BE2C (cell line): ENCODE results near the gene FOXS1.

Experiments
- DNase-seq: peaks from one replicate; pipeline ENCODE4 v3.0.0-alpha.2; 2020
- H3K27me3 ChIP-seq: fragments of 250-450 bp; sonication (Bioruptor Pico); 2 replicates; pipeline ENCODE4 v1.5.1; 2020; ENCODE audit warnings: mild to moderate bottlenecking
- H3K36me3 ChIP-seq: fragments of 250-450 bp; sonication (Bioruptor Pico); 2 replicates; pipeline ENCODE4 v1.5.1; 2020; ENCODE audit warnings: mild to moderate bottlenecking
- H3K4me1 ChIP-seq: fragments of 250-450 bp; sonication (Bioruptor Pico); 2 replicates; pipeline ENCODE4 v1.5.1; 2020
- H3K4me3 ChIP-seq: 2 replicates; pipeline ENCODE4 v1.5.1; 2011; ENCODE audit warnings: low read depth, low read length
- H3K9me3 ChIP-seq: fragments of 250-450 bp; sonication (Bioruptor Pico); 2 replicates; pipeline ENCODE4 v1.5.1; 2020
- TF ChIP-seq, protein P1 (sequence below): IDR thresholded peaks from 2 replicates; pipeline ENCODE4 v1.5.1; 2012; ENCODE audit warnings: mild to moderate bottlenecking, low read depth, low read length

FOXS1 gene

DNA sequence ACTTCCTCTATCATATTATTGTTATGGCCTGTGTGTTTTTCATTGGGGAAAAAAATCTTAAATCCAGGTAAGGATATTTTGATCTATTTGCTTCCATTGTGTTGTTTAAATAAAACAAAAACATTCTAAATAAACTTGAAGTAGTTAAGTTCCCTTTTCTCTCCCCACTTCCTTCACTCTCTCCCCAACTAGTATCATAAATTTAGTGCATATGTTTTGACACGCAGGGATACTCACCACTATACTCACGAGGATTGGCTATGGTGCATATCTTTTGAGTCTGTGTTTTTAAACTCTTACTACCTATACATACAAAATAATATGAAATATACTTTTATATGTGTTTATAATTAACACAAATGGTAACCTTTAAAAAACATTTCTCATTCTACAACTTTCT is 30.3 kb upstream of the FOXS1 start:
- H3K9me3 ChIP-seq, result no peaks in the 10 kb centered on the region
- H3K36me3 ChIP-seq, result no peaks in the 10 kb centered on the region
- DNase-seq, result no peak
- H3K4me3 ChIP-seq, result no peak overlapping the region
- TF ChIP-seq, protein P1, sequence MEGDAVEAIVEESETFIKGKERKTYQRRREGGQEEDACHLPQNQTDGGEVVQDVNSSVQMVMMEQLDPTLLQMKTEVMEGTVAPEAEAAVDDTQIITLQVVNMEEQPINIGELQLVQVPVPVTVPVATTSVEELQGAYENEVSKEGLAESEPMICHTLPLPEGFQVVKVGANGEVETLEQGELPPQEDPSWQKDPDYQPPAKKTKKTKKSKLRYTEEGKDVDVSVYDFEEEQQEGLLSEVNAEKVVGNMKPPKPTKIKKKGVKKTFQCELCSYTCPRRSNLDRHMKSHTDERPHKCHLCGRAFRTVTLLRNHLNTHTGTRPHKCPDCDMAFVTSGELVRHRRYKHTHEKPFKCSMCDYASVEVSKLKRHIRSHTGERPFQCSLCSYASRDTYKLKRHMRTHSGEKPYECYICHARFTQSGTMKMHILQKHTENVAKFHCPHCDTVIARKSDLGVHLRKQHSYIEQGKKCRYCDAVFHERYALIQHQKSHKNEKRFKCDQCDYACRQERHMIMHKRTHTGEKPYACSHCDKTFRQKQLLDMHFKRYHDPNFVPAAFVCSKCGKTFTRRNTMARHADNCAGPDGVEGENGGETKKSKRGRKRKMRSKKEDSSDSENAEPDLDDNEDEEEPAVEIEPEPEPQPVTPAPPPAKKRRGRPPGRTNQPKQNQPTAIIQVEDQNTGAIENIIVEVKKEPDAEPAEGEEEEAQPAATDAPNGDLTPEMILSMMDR, result no peak
- no peaks in the 10 kb centered on the region for H3K4me1 ChIP-seq
- H3K27me3 ChIP-seq, result peaks cover 15% of the 10 kb centered on the region

DNA sequence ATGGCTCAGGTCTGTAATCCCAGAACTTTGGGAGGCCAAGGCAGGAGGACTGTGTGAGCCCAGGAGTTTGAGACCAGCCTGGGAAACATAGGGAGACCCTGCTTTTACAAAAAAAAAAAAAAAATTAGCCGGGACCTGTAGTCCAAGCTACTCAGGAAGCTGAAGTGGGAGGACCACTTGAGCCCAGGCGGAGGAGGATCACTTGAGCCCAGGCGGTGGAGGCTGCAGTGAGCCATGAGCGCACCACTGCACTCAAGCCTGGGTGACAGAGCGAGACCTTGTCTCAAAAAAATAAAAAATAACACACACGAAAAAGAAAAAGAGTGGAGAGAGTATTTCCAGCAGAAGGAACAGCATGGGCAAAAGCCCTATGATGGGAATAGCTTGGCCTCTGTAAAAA is 27.0 kb upstream of the FOXS1 start:
- TF ChIP-seq, protein P1, result no peak
- Histone ChIP-seq H3K4me3 (no peak overlapping the region), H3K9me3 (no peaks in the 10 kb centered on the region), H3K36me3 (no peaks in the 10 kb centered on the region), H3K27me3 (peaks cover 31% of the 10 kb centered on the region), H3K4me1 (no peaks in the 10 kb centered on the region)
- no peak for DNase-seq

GRCh38 chr20:31871618-31871954 is 26.2 kb upstream of the FOXS1 start:
- TF ChIP-seq, protein P1, result no peak
- Histone ChIP-seq H3K9me3 (no peaks in the 10 kb centered on the region), H3K4me3 (no peak overlapping the region), H3K4me1 (no peaks in the 10 kb centered on the region), H3K36me3 (no peaks in the 10 kb centered on the region), H3K27me3 (peaks cover 31% of the 10 kb centered on the region)
- DNase-seq, result no peak

GRCh38 chr20:31870726-31871617 is 25.6 kb upstream of the FOXS1 start:
- Histone ChIP-seq H3K4me3 (peak overlapping the region; percentile 55), H3K36me3 (no peaks in the 10 kb centered on the region), H3K4me1 (no peaks in the 10 kb centered on the region), H3K27me3 (peaks cover 31% of the 10 kb centered on the region), H3K9me3 (no peaks in the 10 kb centered on the region)
- no peak for DNase-seq
- TF ChIP-seq, protein P1, result no peak

DNA sequence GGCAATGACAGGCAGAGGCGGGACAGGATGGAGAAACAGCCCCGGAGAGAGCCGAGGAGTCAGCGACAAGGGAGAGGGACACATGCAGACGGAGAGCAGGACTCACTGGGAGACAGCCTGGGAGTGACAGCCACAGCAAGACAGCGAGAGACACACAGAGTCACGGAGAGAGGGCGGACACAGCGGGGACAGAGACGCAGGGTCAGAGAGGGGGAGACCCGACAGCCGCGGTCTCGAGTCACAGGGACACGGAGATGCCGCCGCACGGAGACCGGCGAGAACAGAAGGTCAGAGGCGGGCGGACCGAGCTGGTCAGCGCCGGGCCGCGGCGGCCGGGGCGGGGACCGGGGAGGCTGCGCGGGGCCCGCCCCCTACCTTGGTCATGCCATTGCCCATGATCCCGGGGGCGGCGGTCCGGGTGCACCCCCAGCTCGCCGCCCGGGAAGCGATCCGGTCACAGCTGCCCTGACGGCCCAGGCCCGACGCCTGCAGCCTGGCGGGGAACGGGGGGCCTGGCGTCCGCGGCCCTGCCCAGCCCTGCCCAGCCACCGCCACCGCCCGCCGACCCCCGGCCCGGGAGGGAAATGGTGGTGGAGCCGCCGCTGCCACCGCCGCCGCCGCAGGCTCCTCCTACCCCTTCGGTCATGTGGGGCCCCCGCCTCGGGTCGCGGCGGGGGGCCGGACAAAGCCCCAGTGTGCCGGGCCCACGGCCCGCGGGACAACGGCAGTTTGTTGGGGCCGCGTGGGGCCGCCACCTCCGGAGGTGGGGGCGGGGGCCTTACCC is 24.7 kb upstream of the FOXS1 start, which contains the start of the genes DUSP15 and TTLL9:
Gene DUSP15, minus strand, starts transcription at position 586 of the 784 bp plus-strand sequence. Its CDS starts 190 bp downstream, at position 396.
Gene TTLL9, plus strand, starts transcription at position 693 of the 784 bp plus-strand sequence. CDS start 493 bp downstream, outside the sequence.
- TF ChIP-seq, protein P1, result no peak
- peak within 1 kb of the TSS; percentile 55 for H3K4me3 ChIP-seq
- H3K9me3 ChIP-seq, result no peaks in the 10 kb centered on the region
- H3K27me3 ChIP-seq, result peaks cover 31% of the 10 kb centered on the region
- H3K4me1 ChIP-seq, result no peaks in the 10 kb centered on the region
- DNase-seq, result peak; percentile 39
- no peaks in the 10 kb centered on the region for H3K36me3 ChIP-seq

- TF ChIP-seq, protein P1, result no peak
- no peak for DNase-seq
- Histone ChIP-seq H3K9me3 (no peaks in the 10 kb centered on the region), H3K27me3 (peaks cover 31% of the 10 kb centered on the region), H3K36me3 (no peaks in the 10 kb centered on the region), H3K4me3 (peak overlapping the region; percentile 55), H3K4me1 (no peaks in the 10 kb centered on the region)
These were observed 24.2 kb upstream of the FOXS1 start for GRCh38 chr20:31869673-31869941.
